ENCODE results near the gene THEM4. TPM values are rescaled to one million over a fixed set of nuclear protein-coding genes. Genes with fewer than 3 reads are reported as not detected.

The THEM4 gene
- total RNA-seq, 2 donors from 2014 or later: 11.9 to 30.3 TPM

DNA sequence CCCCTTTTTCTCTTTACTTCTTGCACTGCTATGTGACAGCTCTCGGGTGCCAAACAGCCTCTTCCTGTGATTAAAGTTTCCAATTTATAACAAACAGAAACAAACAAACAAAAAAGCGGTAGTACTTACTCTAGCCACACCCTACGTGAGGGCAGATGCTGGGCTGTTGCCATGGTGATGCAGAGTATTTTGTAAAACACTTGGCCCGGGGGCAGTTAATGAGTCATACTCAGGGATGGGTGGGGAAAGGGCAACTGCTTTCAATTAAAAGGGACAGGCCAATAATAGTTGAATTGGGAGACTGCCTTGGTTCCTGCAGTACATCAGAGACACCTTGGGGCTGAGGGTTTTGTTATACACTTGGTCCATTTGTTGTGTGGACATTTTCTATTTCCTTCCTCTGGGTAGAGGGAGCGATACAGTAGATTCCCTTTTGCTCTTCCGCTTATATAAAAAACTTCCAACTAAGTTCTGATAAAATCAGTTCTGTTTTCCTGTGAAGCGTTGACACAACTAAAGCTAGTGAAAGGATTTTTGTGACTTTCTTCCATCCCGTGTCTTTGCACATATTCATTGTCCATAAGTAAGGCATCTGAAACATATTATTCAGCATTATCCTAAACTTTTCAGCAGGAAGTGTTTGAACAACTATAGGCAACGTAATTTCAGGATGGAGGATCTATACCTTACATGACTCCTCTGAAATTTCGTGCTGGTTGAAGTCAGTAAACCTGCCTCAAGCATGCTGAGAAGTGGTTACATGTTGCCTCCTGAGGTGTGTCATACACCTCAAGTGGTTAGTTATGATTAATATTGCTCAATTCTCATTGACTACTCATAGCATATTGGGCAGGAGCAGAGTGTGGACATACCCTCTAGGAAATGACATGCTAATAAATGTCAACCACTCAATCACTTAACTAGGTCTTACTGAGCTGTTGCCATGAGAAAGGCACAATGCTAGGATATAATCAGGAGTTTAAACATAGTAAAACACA is 36.7 kb upstream of the THEM4 start:
- Histone ChIP-seq H3K27ac (peak overlapping the region in 1 of 4 donors; percentile 24), H3K4me3 (no peak overlapping the region), H3K9me3 (no peaks in the 10 kb centered on the region), H3K27me3 (no peaks in the 10 kb centered on the region), H3K4me1 (peaks cover 24% of the 10 kb centered on the region), H3K36me3 (replicated peaks in 1 of 2; ENCODE audit: insufficient read depth in 1 of 2, low read depth in 2 of 2) (no peaks in the 10 kb centered on the region)
- WGBS, 2 donors: 40 to 47% methylated on average over 10 of the region's 10 CpGs
- ATAC-seq (peak; percentile 69), DNase-seq (peak; percentile 64 to 86 (median 76))
- TF ChIP-seq CTCF (IDR thresholded peaks at IDR 0.05) (peak in 1 of 7 experiments; percentile 6), POLR2A (IDR thresholded peaks at IDR 0.05) (no peak)
- intact Hi-C loops (cut with DNase I): no loop called here

DNA sequence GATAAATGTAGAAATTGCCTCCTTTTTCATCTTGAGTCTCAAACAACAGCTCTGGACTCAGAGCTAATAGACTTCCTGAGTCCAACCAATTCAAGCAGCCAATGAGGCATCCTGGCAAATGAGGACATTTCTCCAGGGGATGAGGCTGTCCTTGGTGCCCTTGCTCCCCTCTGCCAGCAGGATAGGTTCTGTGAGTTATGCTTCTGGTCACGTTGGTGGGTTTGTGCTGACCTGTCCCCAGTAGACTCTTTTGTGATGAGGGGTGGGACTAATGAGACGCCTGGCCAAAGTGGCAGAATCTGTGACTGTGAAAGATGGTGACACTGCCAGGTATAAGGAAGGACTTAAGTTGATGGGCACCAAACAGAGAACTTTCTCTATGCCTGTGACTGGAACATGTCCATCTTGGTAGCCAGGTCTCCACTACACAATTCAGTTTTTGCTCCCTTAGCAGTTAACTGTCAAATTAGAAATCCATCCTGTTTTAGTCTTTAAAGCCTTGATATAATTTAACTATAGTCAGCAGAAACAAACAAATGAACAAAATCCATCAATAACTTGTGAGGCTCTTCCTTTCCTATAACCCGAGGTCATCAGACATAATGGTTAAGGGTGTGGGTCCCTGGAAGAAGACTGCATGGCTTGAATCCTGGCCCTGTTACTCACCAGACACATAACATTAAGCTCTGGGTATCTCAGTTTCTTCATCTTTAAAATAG is 35.7 kb upstream of the THEM4 start:
- Histone ChIP-seq H3K27ac (peak overlapping the region in 2 of 4 donors; percentile 17 to 24), H3K27me3 (no peaks in the 10 kb centered on the region), H3K9me3 (no peaks in the 10 kb centered on the region), H3K4me1 (peaks cover 33% of the 10 kb centered on the region), H3K4me3 (no peak overlapping the region), H3K36me3 (replicated peaks in 1 of 2; ENCODE audit: insufficient read depth in 1 of 2, low read depth in 2 of 2) (no peaks in the 10 kb centered on the region)
- ATAC-seq (no peak), DNase-seq (no peak)
- 40 to 52% methylated on average over 2 to 3 of the region's 3 CpGs for WGBS, 2 donors
- intact Hi-C loops (cut with DNase I): no loop called here
- TF ChIP-seq POLR2A (IDR thresholded peaks at IDR 0.05) (no peak), CTCF (IDR thresholded peaks at IDR 0.05) (no peak)

DNA sequence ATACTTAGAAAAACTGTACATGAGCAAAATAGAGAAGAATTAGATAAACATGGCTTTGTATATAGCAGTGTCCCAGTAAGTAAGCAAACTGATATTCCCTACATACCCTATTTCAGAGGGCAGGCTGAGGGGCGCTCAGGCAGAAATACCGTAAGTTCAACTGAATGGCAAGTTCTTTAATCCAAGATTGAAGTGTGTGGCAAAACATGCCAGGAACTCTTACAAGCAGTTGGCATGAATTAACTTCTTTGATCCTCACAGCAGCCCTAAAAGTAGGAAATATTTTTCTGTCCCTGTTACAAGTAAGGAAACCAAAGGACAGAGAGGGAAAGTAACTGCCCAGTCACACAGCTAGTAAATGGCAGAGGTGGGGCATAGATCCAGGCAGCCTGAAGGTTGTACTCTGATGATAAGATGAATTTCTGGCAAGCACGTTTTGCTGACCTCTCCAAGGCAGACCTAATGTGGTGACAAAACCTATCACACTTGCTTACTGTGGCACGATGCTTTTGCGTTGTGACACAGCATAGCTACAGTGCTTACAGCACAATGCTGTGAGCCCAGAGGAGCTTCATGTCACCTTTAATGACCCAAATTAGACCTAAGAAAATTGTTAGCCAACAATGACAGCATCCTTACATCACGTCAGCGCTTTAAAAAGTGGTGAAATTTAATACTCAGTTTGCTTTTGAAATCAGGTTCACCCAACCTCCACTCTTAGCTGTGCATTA is 35.0 kb upstream of the THEM4 start:
- intact Hi-C loops (cut with DNase I): no loop called here
- peaks cover 30% of the 10 kb centered on the region for H3K4me1 ChIP-seq
- no peaks in the 10 kb centered on the region for H3K36me3 ChIP-seq (replicated peaks in 1 of 2; ENCODE audit: insufficient read depth in 1 of 2, low read depth in 2 of 2)
- WGBS, 2 donors: 33% methylated on average over 7 of the region's 7 CpGs
- ATAC-seq (peak; percentile 13), DNase-seq (peak in 2 of 4 donors; percentile 30 to 36)
- H3K27me3 ChIP-seq: no peaks in the 10 kb centered on the region
- TF ChIP-seq POLR2A (IDR thresholded peaks at IDR 0.05) (no peak), CTCF (IDR thresholded peaks at IDR 0.05) (no peak)
- no peak overlapping the region for H3K4me3 ChIP-seq
- peak overlapping the region in 1 of 4 donors; percentile 24 for H3K27ac ChIP-seq
- no peaks in the 10 kb centered on the region for H3K9me3 ChIP-seq

DNA sequence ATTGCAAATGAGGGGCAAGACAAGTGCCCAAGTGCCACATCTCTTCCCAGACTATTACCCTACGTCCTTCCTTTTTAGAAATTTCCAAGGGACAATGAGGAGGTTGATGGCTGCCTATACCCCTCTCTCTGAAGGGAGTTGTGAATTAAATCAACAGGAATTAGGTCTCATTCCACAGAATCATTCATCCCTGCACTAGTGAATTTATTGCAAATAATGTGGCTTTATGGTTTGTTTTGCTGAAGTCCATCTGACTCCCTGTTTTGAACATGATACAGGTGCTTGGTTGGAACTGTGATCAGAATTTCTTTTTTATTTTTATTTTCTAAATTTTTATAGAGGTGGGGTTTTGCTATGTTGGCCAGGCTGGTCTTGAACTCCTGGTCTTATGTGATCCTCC is 34.3 kb upstream of the THEM4 start:
- no peaks in the 10 kb centered on the region for H3K36me3 ChIP-seq (replicated peaks in 1 of 2; ENCODE audit: insufficient read depth in 1 of 2, low read depth in 2 of 2)
- H3K9me3 ChIP-seq: no peaks in the 10 kb centered on the region
- TF ChIP-seq POLR2A (IDR thresholded peaks at IDR 0.05) (no peak), CTCF (IDR thresholded peaks at IDR 0.05) (no peak)
- H3K27ac ChIP-seq: no peak overlapping the region
- peaks cover 29% of the 10 kb centered on the region for H3K4me1 ChIP-seq
- no peaks in the 10 kb centered on the region for H3K27me3 ChIP-seq
- WGBS, 2 donors: 61 to 76% methylated on average over 1 of the region's 1 CpG
- ATAC-seq (no peak), DNase-seq (no peak)
- intact Hi-C loops (cut with DNase I): no loop called here
- no peak overlapping the region for H3K4me3 ChIP-seq

Data from body of pancreas (tissue), 4 donors.